Activated naive CD4-positive, alpha-beta T cell treated with anti-CD3 and anti-CD28 coated beads, Interleukin-2, amount 10 ng/mL, durations not matched to agents 5 hours and 36 hours (primary cell): Measurements from ENCODE around the gene ABCA5. TPM values are rescaled to one million over a fixed set of nuclear protein-coding genes. Genes with fewer than 3 reads are reported as not detected.

Experiments used
- total RNA-seq, 2 experiments: library from RNA; stranded (reverse); gene quantifications; one replicate each; pipeline ENCODE4 v1.2.3, GENCODE V29; 2021

The ABCA5 gene, protein sequence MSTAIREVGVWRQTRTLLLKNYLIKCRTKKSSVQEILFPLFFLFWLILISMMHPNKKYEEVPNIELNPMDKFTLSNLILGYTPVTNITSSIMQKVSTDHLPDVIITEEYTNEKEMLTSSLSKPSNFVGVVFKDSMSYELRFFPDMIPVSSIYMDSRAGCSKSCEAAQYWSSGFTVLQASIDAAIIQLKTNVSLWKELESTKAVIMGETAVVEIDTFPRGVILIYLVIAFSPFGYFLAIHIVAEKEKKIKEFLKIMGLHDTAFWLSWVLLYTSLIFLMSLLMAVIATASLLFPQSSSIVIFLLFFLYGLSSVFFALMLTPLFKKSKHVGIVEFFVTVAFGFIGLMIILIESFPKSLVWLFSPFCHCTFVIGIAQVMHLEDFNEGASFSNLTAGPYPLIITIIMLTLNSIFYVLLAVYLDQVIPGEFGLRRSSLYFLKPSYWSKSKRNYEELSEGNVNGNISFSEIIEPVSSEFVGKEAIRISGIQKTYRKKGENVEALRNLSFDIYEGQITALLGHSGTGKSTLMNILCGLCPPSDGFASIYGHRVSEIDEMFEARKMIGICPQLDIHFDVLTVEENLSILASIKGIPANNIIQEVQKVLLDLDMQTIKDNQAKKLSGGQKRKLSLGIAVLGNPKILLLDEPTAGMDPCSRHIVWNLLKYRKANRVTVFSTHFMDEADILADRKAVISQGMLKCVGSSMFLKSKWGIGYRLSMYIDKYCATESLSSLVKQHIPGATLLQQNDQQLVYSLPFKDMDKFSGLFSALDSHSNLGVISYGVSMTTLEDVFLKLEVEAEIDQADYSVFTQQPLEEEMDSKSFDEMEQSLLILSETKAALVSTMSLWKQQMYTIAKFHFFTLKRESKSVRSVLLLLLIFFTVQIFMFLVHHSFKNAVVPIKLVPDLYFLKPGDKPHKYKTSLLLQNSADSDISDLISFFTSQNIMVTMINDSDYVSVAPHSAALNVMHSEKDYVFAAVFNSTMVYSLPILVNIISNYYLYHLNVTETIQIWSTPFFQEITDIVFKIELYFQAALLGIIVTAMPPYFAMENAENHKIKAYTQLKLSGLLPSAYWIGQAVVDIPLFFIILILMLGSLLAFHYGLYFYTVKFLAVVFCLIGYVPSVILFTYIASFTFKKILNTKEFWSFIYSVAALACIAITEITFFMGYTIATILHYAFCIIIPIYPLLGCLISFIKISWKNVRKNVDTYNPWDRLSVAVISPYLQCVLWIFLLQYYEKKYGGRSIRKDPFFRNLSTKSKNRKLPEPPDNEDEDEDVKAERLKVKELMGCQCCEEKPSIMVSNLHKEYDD (N-terminal part only)
- total RNA-seq = 10 to 100 TPM; 16.0 to 17.4 TPM

DNA sequence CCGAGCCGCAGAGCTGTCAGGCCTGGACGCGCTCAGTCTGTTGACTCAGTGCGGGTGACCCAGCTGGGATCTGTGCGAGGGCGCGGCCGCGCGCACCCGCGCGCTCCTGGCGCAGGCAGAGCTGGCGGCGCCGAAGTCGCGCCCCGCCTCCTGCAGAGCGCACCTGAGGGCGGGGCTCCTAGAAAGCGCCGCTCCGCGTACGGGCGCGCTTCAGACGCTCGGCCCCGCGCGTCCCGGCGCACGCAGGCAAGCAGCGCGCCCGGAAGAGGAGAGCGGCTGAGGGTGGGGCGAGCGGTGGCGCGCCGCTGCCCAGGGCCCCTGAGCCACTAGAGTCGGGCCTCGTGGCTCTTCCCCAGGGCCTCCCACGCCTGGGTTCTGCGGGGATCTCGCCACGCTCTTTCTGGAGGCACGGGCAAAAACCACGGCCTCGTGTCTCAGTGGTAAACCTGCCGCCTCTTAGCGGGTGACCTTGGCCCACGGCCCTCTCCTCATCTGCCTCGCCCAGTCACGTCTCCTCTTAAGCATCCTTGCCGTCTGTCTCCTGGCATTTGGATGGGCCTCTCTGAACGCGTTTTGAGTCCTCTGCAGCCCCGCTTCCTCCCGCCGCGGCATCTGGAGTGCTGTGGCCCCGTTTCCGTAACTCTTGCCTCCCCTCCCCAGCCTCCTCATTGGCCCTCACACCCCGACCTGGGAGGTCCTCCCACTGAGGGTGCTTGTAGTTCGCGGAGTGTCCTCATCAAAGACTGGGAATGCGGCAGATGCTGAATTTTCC is at the start of gene ABCA5:
ABCA5 (minus strand) TSS at position 74 of the 772 bp plus-strand sequence. CDS start 12,718 bp downstream, outside the sequence.

DNA sequence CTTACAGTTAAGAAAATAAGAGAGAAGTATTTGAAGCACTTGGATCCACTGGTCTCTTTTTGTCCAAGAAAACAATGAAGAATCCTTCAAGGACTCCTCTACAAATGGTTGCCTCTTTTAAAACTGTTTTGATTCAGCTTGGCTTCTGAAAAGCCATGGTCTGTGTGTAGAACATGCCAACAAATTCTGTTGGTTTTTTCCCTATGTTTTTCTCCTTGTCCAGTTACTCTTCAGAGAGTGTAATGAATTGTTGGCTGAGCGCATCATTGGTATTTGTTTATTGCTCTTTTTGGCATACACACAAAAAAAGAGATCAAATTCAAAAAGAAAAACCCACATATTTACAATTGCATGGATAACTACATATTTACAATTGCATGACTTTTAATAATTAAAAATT is 98.4 kb downstream of the ABCA5 start, which contains the start of gene ABCA10:
ABCA10 (minus strand) TSS at position 249 of the 400 bp plus-strand sequence. CDS start 3,466 bp downstream, outside the sequence.

Other genes with a start within 250 kb of the ABCA5 start
- gene ABCA6, start 185.2 kb downstream of the ABCA5 start, total RNA-seq = under 1 TPM; 0.28 to 0.34 TPM
- gene ABCA10, start 98.3 kb downstream of the ABCA5 start, total RNA-seq = under 1 TPM; 0.63 to 0.89 TPM
- 1 to 10 TPM; 8.5 to 9.2 TPM for gene MAP2K6, start 87.6 kb upstream of the ABCA5 start, total RNA-seq